Hepatocyte (in vitro differentiated cells): ENCODE data around the gene TAS1R2. TPM values are rescaled to one million over a fixed set of nuclear protein-coding genes. Genes with fewer than 3 reads are reported as not detected.

Source experiments
- DNase-seq: peaks from one replicate; pipeline ENCODE4 v3.0.0-alpha.2; 2016; ENCODE audit warnings: low spot score
- H2AFZ ChIP-seq: fragments of 200-600 bp; sonication (generic); 2 replicates; pipeline ENCODE4 v1.6.0; 2016; ENCODE audit warnings: antibody characterized with exemption, mild to moderate bottlenecking
- H3K27ac ChIP-seq: fragments of 200-600 bp; sonication (generic); 2 replicates; pipeline ENCODE4 v1.5.1; 2016; ENCODE audit warnings: mild to moderate bottlenecking
- H3K27me3 ChIP-seq: fragments of 200-600 bp; sonication (generic); 2 replicates; pipeline ENCODE4 v1.6.1; 2016
- H3K36me3 ChIP-seq: fragments of 200-600 bp; sonication (generic); replicated peaks from 2 replicates; pipeline ENCODE4 v1.5.1; 2016; ENCODE audit warnings: low read depth; ENCODE audit not compliant: insufficient read depth
- H3K4me1 ChIP-seq: fragments of 200-600 bp; sonication (generic); 2 replicates; pipeline ENCODE4 v1.5.1; 2016; ENCODE audit warnings: mild to moderate bottlenecking, moderate library complexity; ENCODE audit not compliant: insufficient read depth
- H3K4me2 ChIP-seq: fragments of 200-600 bp; sonication (generic); 2 replicates; pipeline ENCODE4 v1.6.0; 2016
- H3K4me3 ChIP-seq: fragments of 200-600 bp; sonication (generic); 2 replicates; pipeline ENCODE4 v1.5.1; 2016; ENCODE audit warnings: mild to moderate bottlenecking
- H3K79me2 ChIP-seq: fragments of 200-600 bp; sonication (generic); 2 replicates; pipeline ENCODE4 v1.6.0; 2017; ENCODE audit warnings: mild to moderate bottlenecking
- H3K9me2 ChIP-seq: fragments of 200-600 bp; sonication (generic); replicated peaks from 2 replicates; pipeline ENCODE4 v1.6.0; 2017; ENCODE audit warnings: mild to moderate bottlenecking; ENCODE audit not compliant: insufficient read depth
- H3K9me3 ChIP-seq: fragments of 200-600 bp; sonication (generic); 2 replicates; pipeline ENCODE4 v1.5.1; 2016; ENCODE audit warnings: low read depth, mild to moderate bottlenecking
- H4K20me1 ChIP-seq: fragments of 200-600 bp; sonication (generic); 2 replicates; pipeline ENCODE4 v1.6.0; 2016; ENCODE audit warnings: mild to moderate bottlenecking; ENCODE audit not compliant: insufficient read depth, poor library complexity, severe bottlenecking
- CTCF ChIP-seq: fragments of 200-600 bp; sonication (generic); IDR thresholded peaks from 2 replicates; pipeline ENCODE4 v1.5.1; 2016; ENCODE audit warnings: antibody characterized with exemption, mild to moderate bottlenecking; ENCODE audit not compliant: poor library complexity
- EZH2 ChIP-seq: fragments of 200-600 bp; sonication (generic); IDR thresholded peaks from 2 replicates; pipeline ENCODE4 v1.6.1; 2016; ENCODE audit warnings: antibody characterized with exemption, mild to moderate bottlenecking, borderline replicate concordance
- EZH2phosphoT487 ChIP-seq: fragments of 200-600 bp; sonication (generic); IDR thresholded peaks from one replicate; pipeline ENCODE4 v1.6.1; 2018; ENCODE audit warnings: antibody characterized with exemption, mild to moderate bottlenecking, low read depth, moderate library complexity; ENCODE audit not compliant: unreplicated experiment, severe bottlenecking
- WGBS: methylation state at CpG from one replicate; pipeline ENCODE4 v1.1.6; 2016; ENCODE audit warnings: low lambda C conversion rate; ENCODE audit errors: missing lambda C conversion rate; 5-methylcytosine and 5-hydroxymethylcytosine counted together
- polyA plus RNA-seq: library from polyadenylated mRNA; unstranded; fragments of >200 nt; fragmentation: Nextera tagmentation; extraction: Ambion mirVana; gene quantifications from 2 replicates; pipeline ENCODE4 v1.2.1, GENCODE V29; 2016
- total RNA-seq: library from RNA; depleted of rRNA; stranded (reverse); fragments of >200 nt; gene quantifications from 2 replicates; pipeline ENCODE4 v1.2.3, GENCODE V29; 2014

The TAS1R2 gene
- total and polyA plus RNA-seq, 2 experiments from 2014 or later, result not detected

- H4K20me1 ChIP-seq, result no peaks in the 10 kb centered on the region
- no peak overlapping the region for H2AFZ ChIP-seq
- H3K4me1 ChIP-seq, result no peaks in the 10 kb centered on the region
- 98% methylated on average over 2 of the region's 2 CpGs for WGBS
- no peaks in the 10 kb centered on the region for H3K9me2 ChIP-seq
- H3K79me2 ChIP-seq, result no peaks in the 10 kb centered on the region
- no peaks in the 10 kb centered on the region for H3K27me3 ChIP-seq
- no peak for DNase-seq
- no peak for TF ChIP-seq EZH2phosphoT487
- no peak for TF ChIP-seq EZH2
- no peak for TF ChIP-seq CTCF
- no peak overlapping the region for H3K4me2 ChIP-seq
- no peaks in the 10 kb centered on the region for H3K36me3 ChIP-seq
- no peak overlapping the region for H3K4me3 ChIP-seq
- H3K9me3 ChIP-seq, result no peaks in the 10 kb centered on the region
- H3K27ac ChIP-seq, result no peak overlapping the region
Measured at GRCh38 chr1:18881164-18881563, 21.7 kb upstream of the TAS1R2 start.

GRCh38 chr1:18880585-18880984, 21.1 kb upstream of the TAS1R2 start:
- Histone ChIP-seq H3K79me2 (no peaks in the 10 kb centered on the region), H3K4me3 (no peak overlapping the region), H3K27me3 (no peaks in the 10 kb centered on the region), H2AFZ (no peak overlapping the region), H3K4me1 (no peaks in the 10 kb centered on the region), H3K36me3 (no peaks in the 10 kb centered on the region), H3K4me2 (no peak overlapping the region), H3K27ac (no peak overlapping the region), H3K9me3 (no peaks in the 10 kb centered on the region), H3K9me2 (no peaks in the 10 kb centered on the region), H4K20me1 (no peaks in the 10 kb centered on the region)
- no peak for DNase-seq
- WGBS, result 83% methylated on average over 1 of the region's 1 CpG
- TF ChIP-seq EZH2phosphoT487, result no peak
- TF ChIP-seq EZH2, result no peak
- TF ChIP-seq CTCF, result no peak

DNA sequence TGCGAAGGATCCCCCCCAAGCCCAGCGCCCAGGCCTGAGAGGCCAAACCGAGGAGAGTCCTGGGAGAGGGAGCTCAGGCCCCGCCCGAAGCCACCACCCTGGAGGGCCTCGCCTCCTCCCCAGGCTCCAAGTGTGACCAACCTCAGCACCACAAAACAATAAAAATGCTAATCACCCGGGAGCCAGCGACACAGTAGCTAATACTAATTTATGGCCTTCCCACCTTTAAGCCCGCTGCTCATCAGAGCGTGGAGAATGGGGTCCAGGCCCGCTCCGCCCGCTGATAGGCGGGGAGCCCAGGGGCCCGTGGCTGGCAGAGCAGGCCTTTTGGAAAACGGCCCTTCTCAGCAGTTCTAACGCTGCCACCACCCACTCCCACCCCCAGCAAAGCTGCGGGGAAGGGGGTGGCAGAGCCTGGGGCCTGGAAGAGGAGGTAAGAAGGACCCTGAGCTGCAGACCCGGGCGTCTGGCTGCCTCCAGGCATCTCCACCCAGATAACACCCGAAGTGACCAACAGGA, 20.4 kb upstream of the TAS1R2 start:
- TF ChIP-seq EZH2 (no peak), CTCF (no peak), EZH2phosphoT487 (no peak)
- no peaks in the 10 kb centered on the region for H3K36me3 ChIP-seq
- H3K4me2 ChIP-seq, result no peak overlapping the region
- no peaks in the 10 kb centered on the region for H3K4me1 ChIP-seq
- H3K79me2 ChIP-seq, result no peaks in the 10 kb centered on the region
- H2AFZ ChIP-seq, result no peak overlapping the region
- no peak overlapping the region for H3K4me3 ChIP-seq
- H4K20me1 ChIP-seq, result no peaks in the 10 kb centered on the region
- H3K9me3 ChIP-seq, result no peaks in the 10 kb centered on the region
- H3K27ac ChIP-seq, result no peak overlapping the region
- 70% methylated on average over 21 of the region's 21 CpGs for WGBS
- H3K9me2 ChIP-seq, result no peaks in the 10 kb centered on the region
- no peak for DNase-seq
- no peaks in the 10 kb centered on the region for H3K27me3 ChIP-seq
